ENCODE results near the gene TNK2.

- TF ChIP-seq EZH2 (IDR thresholded peaks at IDR 0.05) (no peak), CEBPB (IDR thresholded peaks at IDR 0.05; ENCODE audit: low read depth) (no peak), CTCF (IDR thresholded peaks at IDR 0.05 in 2 of 3, conservative IDR thresholded peaks at IDR 0.05 in 1 of 3; ENCODE audit: borderline replicate concordance in 1 of 3, insufficient read depth in 1 of 3, low read depth in 2 of 3, low read length in 2 of 3) (no peak), MAX (IDR thresholded peaks at IDR 0.05) (no peak), YY1 (IDR thresholded peaks at IDR 0.05; ENCODE audit: extremely low read depth, insufficient replicate concordance, low read depth, low read length) (no peak), REST (IDR thresholded peaks at IDR 0.05; ENCODE audit: low read depth) (no peak), JUND (IDR thresholded peaks at IDR 0.05) (no peak), POLR2A (IDR thresholded peaks at IDR 0.05; ENCODE audit: borderline replicate concordance, extremely low read depth, insufficient read depth, insufficient read length) (no peak)
Measured at GRCh38 chr3:195895861-195896360, 12.4 kb downstream of the TNK2 start.

Data from HCT116 (cell line).